Right lobe of liver (tissue), 6 donors: ENCODE results near the gene RRM1. TPM values are rescaled to one million over a fixed set of nuclear protein-coding genes. Genes with fewer than 3 reads are reported as not detected.

ENCODE experiments used
- ATAC-seq, 4 donors: fragments of 200-7000 bp; cut with Tn5 transposase; one replicate each; pipeline ENCODE4 v1.9.1; 2020; ENCODE audit warnings: mild to moderate bottlenecking in 4 of 4, moderate library complexity in 4 of 4
- DNase-seq, 3 donors: peaks; one replicate each; pipeline ENCODE4 v3.0.0-alpha.2; 2020
- H3K27ac ChIP-seq, 3 donors: fragments of 200-600 bp; one replicate each; pipeline ENCODE4 v1.8.0; 2022
- H3K27me3 ChIP-seq, 2 donors: fragments of 200-600 bp; one replicate each; pipeline ENCODE4 v1.8.0; 2022
- H3K36me3 ChIP-seq, 4 donors: fragments of 200-600 bp; sonication (generic) in 1 of 4; one replicate each; pipeline versions ENCODE4 v1.5.1 to v1.8.0; 2017 to 2022; ENCODE audit warnings: control low read depth in 1 of 4
- H3K4me1 ChIP-seq, 4 donors: fragments of 200-600 bp; sonication (generic) in 1 of 4; one replicate each; pipeline versions ENCODE4 v1.5.1 to v1.8.0; 2017 to 2022; ENCODE audit warnings: control low read depth in 1 of 4
- H3K4me3 ChIP-seq, 3 donors: fragments of 200-600 bp; one replicate each; pipeline ENCODE4 v1.8.0; 2022
- H3K9me3 ChIP-seq, 4 donors: fragments of 200-600 bp; sonication (generic) in 1 of 4; one replicate each; pipeline versions ENCODE4 v1.5.1 to v1.8.0; 2017 to 2022; ENCODE audit warnings: control low read depth in 1 of 4
- CTCF ChIP-seq, 4 donors: fragments of 200-600 bp in 3 of 4; fragments of 450-650 bp in 1 of 4; IDR thresholded peaks; one replicate each; pipeline versions ENCODE4 v1.5.1 to v1.8.0; 2016 to 2022; ENCODE audit warnings: antibody characterized with exemption in 4 of 4, mild to moderate bottlenecking in 2 of 4
- POLR2A ChIP-seq: fragments of 450-650 bp; IDR thresholded peaks from one replicate; pipeline ENCODE4 v1.6.1; 2017; ENCODE audit warnings: antibody characterized with exemption, mild to moderate bottlenecking
- WGBS: methylation state at CpG from one replicate; pipeline ENCODE4 v1.1.6; 2018; ENCODE audit warnings: low coverage, low lambda C conversion rate; ENCODE audit not compliant: insufficient coverage; ENCODE audit errors: missing lambda C conversion rate; 5-methylcytosine and 5-hydroxymethylcytosine counted together
- intact Hi-C, 2 donors: fragments of 100-400 bp; cut with DNase I; formaldehyde crosslinking; loops; one replicate each; pipeline versions ENCODE4 v1.11.2 to v1.14.1; 2022
- total RNA-seq, 6 experiments: library from RNA; depleted of rRNA in 2 of 6; stranded (reverse); fragments of >200 nt in 2 of 6; fragmentation: NEBNext Ultra II Directional in 3 of 6; extraction: Animal tissue kit (Norgen Biotek cat#: 25700) in 3 of 6; gene quantifications; one replicate each; pipeline versions ENCODE4 v1.1.0 to v1.2.4, GENCODE V29; 2016 to 2023
- donor health status: DM: no; HTN: yes; CAD: no.
- donor health status: DM: no; HTN: no; CAD: no.
- donor health status: DM: no; HTN: no; CAD: no.
- donor health status: DM: no; HTN: yes; CAD: no.
- donor health status: DM: no; HTN: yes; CAD: no.

Gene RRM1
- total RNA-seq, 6 experiments from 2014 or later, result 14.0 to 24.3 (median 16.7) TPM

GRCh38 chr11:4178813-4179662, 84.4 kb downstream of the RRM1 start:
- Histone ChIP-seq H3K36me3 (no peaks in the 10 kb centered on the region), H3K4me3 (no peak overlapping the region), H3K27me3 (no peaks in the 10 kb centered on the region), H3K9me3 (no peaks in the 10 kb centered on the region), H3K27ac (peak overlapping the region in 2 of 3 donors; percentile 70 to 72), H3K4me1 (peaks cover 0 to 27% (median 2%) of the 10 kb centered on the region in 4 donors)
- DNase-seq (peak in 2 of 3 donors; percentile 80 to 82), ATAC-seq (peak in 3 of 4 donors; percentile 72 to 80 (median 75))
- intact Hi-C loops, result no loop called here
- WGBS, result 70% methylated on average over 2 of the region's 3 CpGs
- TF ChIP-seq POLR2A (no peak), CTCF (IDR thresholded peaks at IDR 0.05) (no peak)

GRCh38 chr11:4180441-4181183, 86.0 kb downstream of the RRM1 start:
- TF ChIP-seq POLR2A (no peak), CTCF (IDR thresholded peaks at IDR 0.05) (no peak)
- 41% methylated on average over 3 of the region's 5 CpGs for WGBS

GRCh38 chr11:4181782-4182721, 87.5 kb downstream of the RRM1 start:
- intact Hi-C loops, result loop anchor here (10.0 kb wide), 4 partner anchors 313 to 823 kb away; partner anchors contain the start of gene OR52M1 (in 1 of the 2)
- 30% methylated on average over 7 of the region's 9 CpGs for WGBS
- peak; percentile 79 to 86 (median 83) for DNase-seq

More at GRCh38 chr11:4180441-4181183, 86.0 kb downstream of the RRM1 start:
- H3K4me3 ChIP-seq, result no peak overlapping the region
- no peak for DNase-seq
- H3K27me3 ChIP-seq, result no peaks in the 10 kb centered on the region
- intact Hi-C loops, result loop anchor here (10.0 kb wide), 4 partner anchors 314 to 824 kb away; partner anchors contain the start of gene OR52M1 (in 1 of the 2)
- ATAC-seq, result no peak
- no peaks in the 10 kb centered on the region for H3K36me3 ChIP-seq
- no peak overlapping the region for H3K27ac ChIP-seq
- H3K9me3 ChIP-seq, result no peaks in the 10 kb centered on the region
- H3K4me1 ChIP-seq, result peaks cover 0 to 43% (median 8%) of the 10 kb centered on the region in 4 donors

More at GRCh38 chr11:4181782-4182721, 87.5 kb downstream of the RRM1 start:
- peaks cover 0 to 46% (median 8%) of the 10 kb centered on the region in 4 donors for H3K4me1 ChIP-seq
- H3K9me3 ChIP-seq, result no peaks in the 10 kb centered on the region
- no peak for TF ChIP-seq POLR2A
- peak; percentile 68 to 83 (median 80) for TF ChIP-seq CTCF (IDR thresholded peaks at IDR 0.05)
- no peaks in the 10 kb centered on the region for H3K36me3 ChIP-seq
- H3K27me3 ChIP-seq, result no peaks in the 10 kb centered on the region
- no peak overlapping the region for H3K4me3 ChIP-seq
- peak overlapping the region in 1 of 3 donors; percentile 39 for H3K27ac ChIP-seq
- ATAC-seq, result peak; percentile 74 to 84 (median 80)
